ENCODE measurements around the gene BCL6B. TPM values are rescaled to one million over a fixed set of nuclear protein-coding genes. Genes with fewer than 3 reads are reported as not detected.

The BCL6B gene
- total RNA-seq, 2 experiments from 2014 or later = not detected

DNA sequence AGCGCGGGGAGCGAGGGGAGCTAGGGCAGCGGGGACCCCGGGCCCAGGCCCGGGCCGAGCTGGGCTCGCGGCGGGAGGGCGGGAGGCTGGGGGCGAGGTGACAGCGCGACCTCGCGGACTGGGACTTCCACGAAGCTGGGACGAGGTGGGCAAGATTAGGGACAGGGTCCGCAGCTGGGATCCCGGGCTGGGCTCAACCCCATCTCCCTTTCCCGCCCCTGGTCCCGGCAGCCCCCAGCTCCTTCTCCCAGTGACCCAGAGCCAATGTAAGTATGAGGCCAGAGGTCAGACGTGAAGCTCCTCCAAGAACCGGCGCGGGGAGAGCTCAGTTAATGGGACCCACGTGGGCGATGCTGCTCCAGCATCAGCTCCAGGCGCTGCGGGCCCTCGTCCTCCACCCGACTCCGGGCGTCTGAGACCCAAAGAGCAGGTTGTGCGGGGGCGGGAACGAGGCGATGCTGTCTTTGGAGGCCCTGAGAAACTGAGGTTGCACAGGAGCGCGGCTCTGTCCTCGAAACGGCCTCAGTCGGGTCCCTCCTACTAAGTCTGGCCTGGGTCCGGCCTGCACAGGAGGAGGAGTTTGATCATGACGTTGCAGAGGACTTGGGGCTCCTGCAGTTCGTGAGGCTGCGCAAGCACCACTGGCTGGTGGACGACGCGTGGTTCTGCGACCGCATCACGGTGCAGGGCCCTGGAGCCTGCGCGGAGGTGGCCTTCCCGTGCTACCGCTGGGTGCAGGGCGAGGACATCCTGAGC is 26.4 kb upstream of the BCL6B start:
- no peaks in the 10 kb centered on the region for H3K9me3 ChIP-seq (ENCODE audit: low read length)
- H4K20me1 ChIP-seq (ENCODE audit: insufficient read depth, low read length) = no peaks in the 10 kb centered on the region
- ChIA-PET POLR2A (interaction anchor here (0.6 kb wide), 1 partner anchor 465 kb away, joined by 3 read pairs; no protein-coding TSS in a partner anchor), CTCF (ENCODE audit: unreplicated experiment) (no interaction called here)
- no peak for TF ChIP-seq EZH2phosphoT487 (IDR thresholded peaks at IDR 0.05; ENCODE audit: borderline replicate concordance, low read depth, low read length)
- TF ChIP-seq, protein P1, sequence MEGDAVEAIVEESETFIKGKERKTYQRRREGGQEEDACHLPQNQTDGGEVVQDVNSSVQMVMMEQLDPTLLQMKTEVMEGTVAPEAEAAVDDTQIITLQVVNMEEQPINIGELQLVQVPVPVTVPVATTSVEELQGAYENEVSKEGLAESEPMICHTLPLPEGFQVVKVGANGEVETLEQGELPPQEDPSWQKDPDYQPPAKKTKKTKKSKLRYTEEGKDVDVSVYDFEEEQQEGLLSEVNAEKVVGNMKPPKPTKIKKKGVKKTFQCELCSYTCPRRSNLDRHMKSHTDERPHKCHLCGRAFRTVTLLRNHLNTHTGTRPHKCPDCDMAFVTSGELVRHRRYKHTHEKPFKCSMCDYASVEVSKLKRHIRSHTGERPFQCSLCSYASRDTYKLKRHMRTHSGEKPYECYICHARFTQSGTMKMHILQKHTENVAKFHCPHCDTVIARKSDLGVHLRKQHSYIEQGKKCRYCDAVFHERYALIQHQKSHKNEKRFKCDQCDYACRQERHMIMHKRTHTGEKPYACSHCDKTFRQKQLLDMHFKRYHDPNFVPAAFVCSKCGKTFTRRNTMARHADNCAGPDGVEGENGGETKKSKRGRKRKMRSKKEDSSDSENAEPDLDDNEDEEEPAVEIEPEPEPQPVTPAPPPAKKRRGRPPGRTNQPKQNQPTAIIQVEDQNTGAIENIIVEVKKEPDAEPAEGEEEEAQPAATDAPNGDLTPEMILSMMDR (conservative IDR thresholded peaks at IDR 0.05; ENCODE audit: low read length) = no peak
- no peaks in the 10 kb centered on the region for H3K9me2 ChIP-seq (ENCODE audit: insufficient read depth, low read length)
- no peak overlapping the region for H3K27ac ChIP-seq (ENCODE audit: low read depth, low read length, poor library complexity, severe bottlenecking)
- intact Hi-C loops (cut with micrococcal nuclease; ENCODE audit: unreplicated experiment) = no loop called here
- H2AFZ ChIP-seq (ENCODE audit: low read length) = no peak overlapping the region
- no TSS peak for BruUV-seq (replicated peaks)
- no peak overlapping the region for H3K4me2 ChIP-seq (ENCODE audit: low read length)
- no peaks in the 10 kb centered on the region for H3K79me2 ChIP-seq (ENCODE audit: insufficient read depth, low read depth, low read length)
- DNase-seq (ENCODE audit: low spot score) = no peak
- H3K4me1 ChIP-seq (ENCODE audit: insufficient read depth, low read length, poor library complexity, severe bottlenecking) = no peaks in the 10 kb centered on the region
- H3K4me3 ChIP-seq (ENCODE audit: low read depth, low read length, poor library complexity, severe bottlenecking) = no peak overlapping the region
- peaks cover 18% of the 10 kb centered on the region; the same call in 1 of the 2 replicates for H3K36me3 ChIP-seq (ENCODE audit: insufficient read depth, low read length)

DNA sequence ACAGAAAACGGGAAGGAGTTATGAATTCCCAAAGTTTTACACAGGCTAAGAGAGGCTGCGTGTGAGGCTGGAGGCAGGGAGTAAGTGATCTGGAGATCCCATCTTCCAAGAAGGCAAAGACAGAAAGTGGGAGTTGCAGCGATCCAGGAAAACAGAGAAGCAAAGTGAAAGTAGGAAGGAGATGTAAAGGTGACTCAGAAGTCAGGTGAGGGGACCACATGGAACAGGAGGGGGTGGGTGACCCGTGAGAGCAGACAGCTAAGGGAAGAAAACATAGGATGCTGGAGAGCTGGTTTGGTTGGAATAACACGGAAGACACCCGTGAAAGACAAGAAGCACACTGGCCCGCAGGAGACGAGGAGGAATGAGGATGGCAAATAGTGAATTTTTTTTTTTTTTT is 25.7 kb upstream of the BCL6B start:
- no peak overlapping the region for H3K27ac ChIP-seq (ENCODE audit: low read depth, low read length, poor library complexity, severe bottlenecking)
- POLR2A ChIA-PET = no interaction called here
- intact Hi-C loops (cut with micrococcal nuclease; ENCODE audit: unreplicated experiment) = no loop called here
- no TSS peak for BruUV-seq (replicated peaks)
- H3K36me3 ChIP-seq (ENCODE audit: insufficient read depth, low read length) = peaks cover 26% of the 10 kb centered on the region
- H2AFZ ChIP-seq (ENCODE audit: low read length) = no peak overlapping the region
- no peak overlapping the region for H3K4me3 ChIP-seq (ENCODE audit: low read depth, low read length, poor library complexity, severe bottlenecking)
- no peaks in the 10 kb centered on the region for H3K9me2 ChIP-seq (ENCODE audit: insufficient read depth, low read length)
- no peak for DNase-seq (ENCODE audit: low spot score)
- H3K79me2 ChIP-seq (ENCODE audit: insufficient read depth, low read depth, low read length) = no peaks in the 10 kb centered on the region
- no peaks in the 10 kb centered on the region for H3K4me1 ChIP-seq (ENCODE audit: insufficient read depth, low read length, poor library complexity, severe bottlenecking)
- no peaks in the 10 kb centered on the region for H3K9me3 ChIP-seq (ENCODE audit: low read length)
- no peak for TF ChIP-seq EZH2phosphoT487 (IDR thresholded peaks at IDR 0.05; ENCODE audit: borderline replicate concordance, low read depth, low read length)
- TF ChIP-seq, protein P1 (conservative IDR thresholded peaks at IDR 0.05; ENCODE audit: low read length) = no peak
- no peaks in the 10 kb centered on the region for H4K20me1 ChIP-seq (ENCODE audit: insufficient read depth, low read length)
- H3K4me2 ChIP-seq (ENCODE audit: low read length) = no peak overlapping the region
- CTCF ChIA-PET (ENCODE audit: unreplicated experiment) = no interaction called here

DNA sequence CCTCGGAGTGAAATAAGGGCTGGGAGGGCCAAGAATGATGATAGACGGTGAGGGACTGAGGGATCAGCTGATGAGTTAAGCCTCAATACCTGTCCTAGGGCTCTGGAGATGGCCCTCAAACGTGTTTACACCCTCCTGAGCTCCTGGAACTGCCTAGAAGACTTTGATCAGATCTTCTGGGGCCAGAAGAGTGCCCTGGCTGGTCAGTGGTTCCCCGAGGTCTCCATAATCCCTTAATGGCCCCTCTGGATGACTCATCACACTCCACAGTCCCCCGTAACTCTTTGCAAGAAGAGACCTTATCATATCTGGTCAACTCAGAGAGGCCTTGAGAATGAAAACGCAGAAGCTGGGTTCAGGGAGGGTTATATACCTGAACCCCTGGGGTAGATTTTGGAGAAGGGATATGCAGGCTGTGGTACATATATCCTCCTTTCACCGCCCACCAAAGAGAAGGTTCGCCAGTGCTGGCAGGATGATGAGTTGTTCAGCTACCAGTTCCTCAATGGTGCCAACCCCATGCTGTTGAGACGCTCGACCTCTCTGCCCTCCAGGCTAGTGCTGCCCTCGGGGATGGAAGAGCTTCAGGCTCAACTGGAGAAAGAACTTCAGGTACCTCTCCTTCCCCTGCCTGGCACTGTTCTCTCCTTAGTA is 23.9 kb upstream of the BCL6B start:
- ChIA-PET CTCF (ENCODE audit: unreplicated experiment) (no interaction called here), POLR2A (interaction anchor here (0.6 kb wide), 1 partner anchor 93 kb away, joined by 5 read pairs; no protein-coding TSS in a partner anchor)
- Histone ChIP-seq H3K9me3 (ENCODE audit: low read length) (no peaks in the 10 kb centered on the region), H4K20me1 (ENCODE audit: insufficient read depth, low read length) (no peaks in the 10 kb centered on the region), H3K4me2 (ENCODE audit: low read length) (no peak overlapping the region), H3K36me3 (ENCODE audit: insufficient read depth, low read length) (peaks cover 36% of the 10 kb centered on the region), H3K4me3 (ENCODE audit: low read depth, low read length, poor library complexity, severe bottlenecking) (no peak overlapping the region), H3K79me2 (ENCODE audit: insufficient read depth, low read depth, low read length) (no peaks in the 10 kb centered on the region), H2AFZ (ENCODE audit: low read length) (no peak overlapping the region), H3K27ac (ENCODE audit: low read depth, low read length, poor library complexity, severe bottlenecking) (no peak overlapping the region), H3K4me1 (ENCODE audit: insufficient read depth, low read length, poor library complexity, severe bottlenecking) (no peaks in the 10 kb centered on the region), H3K9me2 (ENCODE audit: insufficient read depth, low read length) (no peaks in the 10 kb centered on the region)
- no peak for TF ChIP-seq EZH2phosphoT487 (IDR thresholded peaks at IDR 0.05; ENCODE audit: borderline replicate concordance, low read depth, low read length)
- TF ChIP-seq, protein P1 (conservative IDR thresholded peaks at IDR 0.05; ENCODE audit: low read length) = no peak
- no peak for DNase-seq (ENCODE audit: low spot score)
- no TSS peak for BruUV-seq (replicated peaks)
- intact Hi-C loops (cut with micrococcal nuclease; ENCODE audit: unreplicated experiment) = no loop called here
